Osteocyte (in vitro differentiated cells): ENCODE results near the gene SNTG2. TPM values are rescaled to one million over a fixed set of nuclear protein-coding genes. Genes with fewer than 3 reads are reported as not detected.

Experiments used
- DNase-seq: peaks from one replicate; pipeline ENCODE4 v3.0.0; 2021; ENCODE audit warnings: mixed read lengths; ENCODE audit not compliant: unreplicated experiment; ENCODE audit errors: extremely low spot score
- H3K27ac Mint-ChIP-seq: one replicate; pipeline ENCODE4 v1.8.0; 2021; ENCODE audit warnings: mild to moderate bottlenecking, mixed read lengths; ENCODE audit not compliant: unreplicated experiment
- H3K27me3 Mint-ChIP-seq: one replicate; pipeline ENCODE4 v1.8.0; 2021; ENCODE audit warnings: mixed read lengths; ENCODE audit not compliant: unreplicated experiment
- H3K36me3 Mint-ChIP-seq: one replicate; pipeline ENCODE4 v1.8.0; 2021; ENCODE audit warnings: mixed read lengths; ENCODE audit not compliant: unreplicated experiment
- H3K4me1 Mint-ChIP-seq: one replicate; pipeline ENCODE4 v1.8.0; 2021; ENCODE audit warnings: mixed read lengths; ENCODE audit not compliant: unreplicated experiment
- H3K4me3 Mint-ChIP-seq: one replicate; pipeline ENCODE4 v1.8.0; 2021; ENCODE audit warnings: mild to moderate bottlenecking, moderate library complexity, mixed read lengths; ENCODE audit not compliant: unreplicated experiment
- H3K9me3 Mint-ChIP-seq: one replicate; pipeline ENCODE4 v1.8.0; 2021; ENCODE audit warnings: mixed read lengths; ENCODE audit not compliant: unreplicated experiment
- CTCF ChIP-seq: fragments of 200-600 bp; sonication (generic); IDR thresholded peaks from 2 replicates; pipeline ENCODE4 v1.5.0; 2021; ENCODE audit warnings: antibody characterized with exemption, mild to moderate bottlenecking, moderate library complexity
- total RNA-seq: library from RNA; stranded (reverse); gene quantifications from 2 replicates; pipeline ENCODE4 v1.2.1, GENCODE V29; 2021

SNTG2 gene
- total RNA-seq, 1 donor from 2014 or later: not detected

GRCh38 chr2:975095-975494 is 24.4 kb downstream of the SNTG2 start:
- Mint-ChIP-seq H3K4me1 (no peaks in the 10 kb centered on the region), H3K27me3 (peaks cover 3% of the 10 kb centered on the region), H3K27ac (no peak overlapping the region), H3K36me3 (no peaks in the 10 kb centered on the region), H3K4me3 (no peak overlapping the region), H3K9me3 (no peaks in the 10 kb centered on the region)
- no peak for DNase-seq
- no peak for TF ChIP-seq CTCF

GRCh38 chr2:979069-979928 is 28.6 kb downstream of the SNTG2 start:
- no peak overlapping the region for H3K27ac Mint-ChIP-seq
- TF ChIP-seq CTCF: no peak
- no peak overlapping the region for H3K4me3 Mint-ChIP-seq
- H3K4me1 Mint-ChIP-seq: no peaks in the 10 kb centered on the region
- H3K27me3 Mint-ChIP-seq: no peaks in the 10 kb centered on the region
- H3K9me3 Mint-ChIP-seq: no peaks in the 10 kb centered on the region
- no peaks in the 10 kb centered on the region for H3K36me3 Mint-ChIP-seq
- no peak for DNase-seq

- Mint-ChIP-seq H3K27ac (no peak overlapping the region), H3K4me3 (no peak overlapping the region), H3K36me3 (no peaks in the 10 kb centered on the region), H3K4me1 (no peaks in the 10 kb centered on the region), H3K9me3 (no peaks in the 10 kb centered on the region), H3K27me3 (peaks cover 5% of the 10 kb centered on the region)
- DNase-seq: no peak
- TF ChIP-seq CTCF: no peak
Measured at GRCh38 chr2:980176-980575, 29.5 kb downstream of the SNTG2 start.

- Mint-ChIP-seq H3K9me3 (no peaks in the 10 kb centered on the region), H3K27ac (no peak overlapping the region), H3K4me3 (no peak overlapping the region), H3K4me1 (no peaks in the 10 kb centered on the region), H3K27me3 (peaks cover 5% of the 10 kb centered on the region), H3K36me3 (no peaks in the 10 kb centered on the region)
- no peak for TF ChIP-seq CTCF
- DNase-seq: no peak
Measured at GRCh38 chr2:981258-981657, 30.6 kb downstream of the SNTG2 start.

- H3K4me3 Mint-ChIP-seq: no peak overlapping the region
- H3K27me3 Mint-ChIP-seq: peaks cover 5% of the 10 kb centered on the region
- no peak for DNase-seq
- no peaks in the 10 kb centered on the region for H3K9me3 Mint-ChIP-seq
- H3K27ac Mint-ChIP-seq: no peak overlapping the region
- H3K36me3 Mint-ChIP-seq: no peaks in the 10 kb centered on the region
- no peaks in the 10 kb centered on the region for H3K4me1 Mint-ChIP-seq
- TF ChIP-seq CTCF: no peak
Measured at GRCh38 chr2:981759-982158, 31.1 kb downstream of the SNTG2 start.
